Body of pancreas (tissue), 4 donors: ENCODE data around the gene A3GALT2.

Experiments used
- CTCF ChIP-seq, 7 experiments: fragments of 450-650 bp in 4 of 7; fragments of 200-600 bp in 3 of 7; sonication (generic) in 3 of 7; IDR thresholded peaks; one replicate each; pipeline ENCODE4 v1.5.1; 2016 to 2019; ENCODE audit warnings: antibody characterized with exemption in 7 of 7
- POLR2A ChIP-seq, 3 donors: fragments of 450-650 bp; IDR thresholded peaks; one replicate each; pipeline ENCODE4 v1.6.1; 2016; ENCODE audit warnings: antibody characterized with exemption in 3 of 3, mild to moderate bottlenecking in 2 of 3

DNA sequence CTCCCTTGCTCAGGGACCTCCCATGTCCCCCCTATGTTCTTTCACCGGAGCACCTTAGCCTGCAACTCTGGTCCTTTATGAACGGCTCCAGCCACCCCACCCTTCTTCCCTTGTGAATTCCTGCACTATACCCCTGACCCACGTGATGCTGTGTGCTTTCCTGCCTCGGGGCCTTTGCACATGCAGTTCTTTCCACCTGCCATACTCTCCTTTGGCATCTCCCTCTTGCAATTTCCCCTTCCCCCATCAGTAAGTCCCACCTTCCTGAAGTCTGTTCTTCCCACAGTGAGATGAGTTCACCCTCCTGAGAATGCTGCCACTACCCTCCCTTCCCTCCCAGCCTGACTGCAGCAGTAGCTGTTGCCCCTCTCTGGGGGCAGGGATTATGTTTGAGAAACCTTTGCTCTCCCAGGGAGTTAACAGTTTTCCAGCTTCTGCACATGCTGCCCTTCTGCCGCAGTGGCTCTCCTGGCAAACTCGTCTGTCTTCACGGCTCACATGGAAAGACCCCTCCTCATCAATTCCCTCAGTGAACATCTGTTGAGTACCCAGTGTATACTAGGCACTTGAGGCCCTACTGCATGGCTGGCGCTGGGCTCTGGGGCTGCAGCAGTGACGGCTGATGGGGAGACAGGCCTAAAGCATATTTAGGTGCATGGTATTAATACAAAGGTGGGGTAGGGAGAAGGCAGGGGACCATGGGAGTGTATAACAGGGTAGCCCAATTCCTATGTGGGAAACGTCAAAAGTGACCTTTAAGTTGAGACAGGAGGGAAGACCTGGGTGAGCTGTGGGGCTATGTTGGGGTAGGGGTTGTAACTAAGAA lies 54.9 kb downstream of the A3GALT2 start:
- no peak for TF ChIP-seq POLR2A (IDR thresholded peaks at IDR 0.05)
- TF ChIP-seq CTCF (IDR thresholded peaks at IDR 0.05) = no peak
